ENCODE measurements around the gene METTL24.

METTL24 gene

GRCh38 chr6:110332281-110332680 is 25.9 kb downstream of the METTL24 start:
- DNase-seq: no peak

- no peak for DNase-seq
Measured at GRCh38 chr6:110331816-110332215, 26.3 kb downstream of the METTL24 start.

- DNase-seq: no peak
Measured at GRCh38 chr6:110331390-110331789, 26.8 kb downstream of the METTL24 start.

- no peak for DNase-seq
Measured at GRCh38 chr6:110329714-110330436, 28.3 kb downstream of the METTL24 start.

GRCh38 chr6:110329348-110329713 is 28.8 kb downstream of the METTL24 start:
- DNase-seq: no peak

GRCh38 chr6:110328259-110328658 is 29.9 kb downstream of the METTL24 start:
- DNase-seq: no peak

- no peak for DNase-seq
Measured at GRCh38 chr6:110327391-110327790, 30.8 kb downstream of the METTL24 start.

- DNase-seq: no peak
Measured at GRCh38 chr6:110326609-110327008, 31.5 kb downstream of the METTL24 start.

GRCh38 chr6:110326057-110326456 is 32.1 kb downstream of the METTL24 start:
- no peak for DNase-seq

- no peak for DNase-seq
Measured at GRCh38 chr6:110325197-110325596, 33.0 kb downstream of the METTL24 start.

GRCh38 chr6:110324548-110324947 is 33.6 kb downstream of the METTL24 start:
- no peak for DNase-seq

GRCh38 chr6:110323258-110323657 is 34.9 kb downstream of the METTL24 start:
- DNase-seq: no peak

- DNase-seq: no peak
Measured at GRCh38 chr6:110322874-110323242, 35.3 kb downstream of the METTL24 start.

GRCh38 chr6:110322151-110322873 is 35.8 kb downstream of the METTL24 start:
- no peak for DNase-seq

GRCh38 chr6:110320307-110320706 is 37.8 kb downstream of the METTL24 start:
- DNase-seq: no peak

GRCh38 chr6:110319843-110320242 is 38.3 kb downstream of the METTL24 start:
- no peak for DNase-seq

- no peak for DNase-seq
Measured at GRCh38 chr6:110319381-110319780, 38.8 kb downstream of the METTL24 start.

GRCh38 chr6:110318971-110319370 is 39.2 kb downstream of the METTL24 start:
- DNase-seq: no peak

GRCh38 chr6:110317646-110318045 is 40.5 kb downstream of the METTL24 start:
- DNase-seq: no peak

- DNase-seq: no peak
Measured at GRCh38 chr6:110317189-110317588, 41.0 kb downstream of the METTL24 start.

GRCh38 chr6:110315869-110316398 is 42.2 kb downstream of the METTL24 start:
- DNase-seq: no peak

GRCh38 chr6:110315207-110315868 is 42.8 kb downstream of the METTL24 start:
- DNase-seq: no peak

GRCh38 chr6:110310861-110311446 is 47.2 kb downstream of the METTL24 start:
- DNase-seq: no peak

Data from activated CD4-positive, alpha-beta T cell treated with anti-CD3 and anti-CD28 coated beads, Interleukin-2, amount 50 U/mL, for 16 hours (primary cell).